Measurements from ENCODE around the gene MAP3K21.

GRCh38 chr1:233340031-233340555 lies 12.6 kb downstream of the MAP3K21 start:
- TF ChIP-seq CTCF (IDR thresholded peaks at IDR 0.05; ENCODE audit: low read length), result no peak
- TF ChIP-seq EZH2 (optimal IDR thresholded peaks at IDR 0.05; ENCODE audit: low read depth, low read length), result no peak
